Activated T-cell treated with anti-CD3 and anti-CD28 coated beads, Interleukin-2, amount 50 U/mL, for 1 hour (primary cell): Measurements from ENCODE around the gene C1QTNF6.

Experiments used
- DNase-seq: peaks from one replicate; pipeline ENCODE4 v3.0.0-alpha.2; 2020

C1QTNF6 gene

DNA sequence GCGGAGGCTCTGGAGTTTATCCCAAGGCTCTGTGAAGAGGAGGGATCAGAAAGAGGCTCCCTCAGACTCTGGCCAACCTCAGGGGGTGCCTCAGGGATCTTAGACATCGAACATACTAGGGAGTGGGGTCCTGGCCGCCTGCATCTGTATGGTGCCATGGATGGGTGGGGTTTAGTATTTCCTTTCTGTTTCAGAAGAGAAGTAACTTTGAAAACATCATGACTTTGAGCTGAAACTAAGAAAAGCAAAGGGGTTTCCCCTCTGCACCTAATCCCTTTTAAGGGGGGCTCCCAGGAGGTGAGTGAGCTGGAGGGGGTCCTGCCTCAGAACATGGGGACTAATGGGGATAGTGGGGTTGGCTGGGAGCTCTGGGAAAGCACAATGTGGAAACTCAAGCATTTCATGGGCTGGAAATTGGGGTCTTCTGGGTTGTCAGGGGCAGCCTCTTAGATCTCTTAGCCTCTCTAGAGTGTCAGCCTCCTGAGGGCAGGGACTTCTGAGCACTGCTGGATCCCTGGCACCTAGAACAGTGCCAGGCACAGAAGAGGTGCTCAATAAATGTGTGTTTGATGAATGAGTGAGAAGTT, 36.0 kb upstream of the C1QTNF6 start:
- no peak for DNase-seq

DNA sequence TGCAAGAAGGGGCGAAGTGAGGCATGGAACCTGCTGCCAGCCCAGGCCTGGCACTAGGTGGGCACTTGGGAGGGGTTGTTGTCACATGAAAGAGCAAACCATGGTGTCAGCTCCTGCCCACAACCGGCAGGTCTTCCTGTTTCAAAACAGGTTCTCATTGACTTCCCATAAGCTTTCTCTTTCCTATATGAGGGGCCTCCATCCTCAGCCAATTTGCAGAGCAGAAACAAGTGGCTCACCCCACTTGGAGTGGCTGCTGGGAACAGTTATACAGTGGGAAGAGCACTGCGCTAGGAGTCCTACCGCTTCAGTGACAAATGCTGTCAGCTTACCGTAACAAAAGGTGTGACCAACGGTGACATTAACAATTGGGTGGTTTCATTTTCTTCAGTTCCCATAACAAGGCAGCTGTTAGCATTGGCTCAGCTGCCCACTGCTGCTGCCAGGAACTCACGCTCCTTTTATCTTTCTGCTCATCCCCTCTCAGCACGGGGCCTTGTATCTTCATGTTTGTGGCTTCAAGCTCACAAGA, 34.5 kb upstream of the C1QTNF6 start:
- DNase-seq, result peak; percentile 49

DNA sequence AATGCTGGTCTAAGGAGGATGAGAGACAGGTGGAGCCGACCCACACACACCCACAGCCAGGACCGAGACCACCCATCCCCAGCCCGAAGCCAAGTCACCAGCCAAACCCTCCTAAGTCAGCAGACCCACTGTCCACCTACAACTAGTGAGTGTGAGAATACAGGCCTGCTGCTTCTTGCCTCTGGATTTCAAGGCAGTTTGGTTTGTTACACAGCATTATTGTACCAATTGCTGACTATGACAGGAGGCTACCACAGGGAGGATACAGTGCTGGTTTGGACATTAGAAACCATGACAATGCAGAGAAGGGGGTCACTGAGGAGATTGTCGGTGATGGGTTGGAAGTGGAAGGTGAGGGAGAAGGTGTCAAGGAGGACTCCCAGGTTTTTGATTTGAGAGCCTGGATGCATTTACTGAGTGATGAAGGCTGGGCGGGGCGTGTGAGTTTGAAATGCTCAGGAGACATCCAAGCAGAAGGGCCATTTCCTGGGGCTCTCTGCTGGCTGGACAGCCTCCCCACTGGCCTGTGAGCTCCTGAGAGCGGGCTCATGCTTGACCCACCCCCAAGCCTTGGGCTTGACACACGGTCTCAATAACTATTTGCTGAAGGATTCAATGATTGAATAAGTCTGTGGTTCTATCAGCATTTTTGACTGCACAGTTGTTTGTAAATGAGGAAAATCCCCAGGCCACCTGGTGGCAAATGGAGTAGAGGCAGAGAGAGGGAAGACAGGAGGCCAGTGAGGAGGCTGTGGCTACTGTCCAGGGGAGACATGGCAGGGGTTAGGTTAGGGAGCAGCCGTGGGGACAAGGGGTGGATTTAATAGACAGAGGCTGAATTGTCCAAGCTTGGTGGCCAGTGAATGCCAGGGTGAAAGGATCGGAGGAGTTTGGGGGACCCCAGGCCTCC, 33.6 kb upstream of the C1QTNF6 start:
- DNase-seq, result no peak

DNA sequence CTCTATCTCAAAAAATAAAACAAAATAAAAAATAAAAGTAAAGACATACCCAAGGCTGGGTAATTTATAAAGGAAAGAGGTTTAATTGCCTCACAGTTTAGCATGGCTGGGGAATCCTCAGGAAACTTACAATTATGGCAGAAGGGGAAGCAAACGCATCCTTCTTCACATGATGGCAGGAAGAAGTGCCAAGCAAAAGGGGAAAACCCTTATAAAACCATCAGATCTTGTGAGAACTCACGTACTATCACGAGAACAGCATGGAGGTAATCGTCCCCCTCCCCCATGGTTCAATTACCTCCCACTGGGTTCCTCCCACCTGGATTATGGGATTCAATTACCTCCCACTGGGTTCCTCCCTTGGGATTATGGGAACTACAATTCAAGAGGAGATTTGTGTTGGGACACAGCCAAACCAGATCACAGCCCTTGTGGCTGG, 32.5 kb upstream of the C1QTNF6 start:
- no peak for DNase-seq

DNA sequence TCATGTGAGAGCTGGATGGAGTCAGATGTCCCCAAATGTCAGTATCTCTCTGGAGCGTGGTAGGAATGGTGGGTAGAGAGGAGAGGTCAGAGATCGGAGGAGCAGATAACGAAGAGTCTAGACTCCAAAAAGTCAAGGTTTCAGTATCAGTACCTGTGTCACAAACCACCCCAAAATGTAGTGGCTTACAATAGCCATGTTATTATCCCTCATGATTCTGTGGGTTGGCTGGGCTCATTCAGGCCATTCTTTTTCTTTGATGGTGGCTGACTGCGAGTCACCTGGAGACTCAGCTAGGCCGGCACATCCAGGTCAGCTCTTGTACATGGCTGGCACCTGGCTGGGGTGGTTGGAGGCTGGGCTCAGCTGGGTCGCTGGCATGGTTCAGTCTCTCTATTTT, 31.5 kb upstream of the C1QTNF6 start:
- no peak for DNase-seq

DNA sequence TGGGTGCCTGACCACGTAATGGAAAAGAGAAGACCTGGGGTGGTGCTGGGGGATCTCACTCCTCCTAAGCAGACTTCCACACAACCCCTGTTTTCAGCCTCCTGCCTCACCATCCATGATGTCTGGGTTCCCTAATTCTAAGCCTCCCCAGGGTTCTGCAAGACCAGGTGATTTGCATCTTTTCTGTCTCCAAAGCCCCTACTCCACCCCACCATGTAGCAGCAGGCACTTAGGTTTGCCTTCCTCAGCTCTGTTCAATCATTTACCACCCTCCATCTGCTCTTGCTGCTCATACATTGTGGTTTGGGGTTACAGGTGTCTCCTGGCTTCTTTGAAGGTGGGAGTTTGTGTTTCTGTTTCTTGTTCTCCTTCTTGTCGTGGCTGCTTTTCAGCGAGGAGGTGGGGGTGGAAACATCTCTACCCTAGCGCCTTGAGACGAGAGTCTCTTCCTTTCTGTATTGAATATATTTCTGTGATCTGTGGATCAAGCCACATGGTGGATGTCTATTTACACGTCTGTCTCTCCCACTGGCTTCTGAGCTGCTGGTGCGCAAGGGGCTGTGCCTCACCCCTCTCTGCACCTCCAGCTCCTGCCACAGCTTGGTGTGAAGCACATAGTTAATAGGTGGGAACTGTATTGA, 30.8 kb upstream of the C1QTNF6 start:
- DNase-seq, result peak; percentile 68

DNA sequence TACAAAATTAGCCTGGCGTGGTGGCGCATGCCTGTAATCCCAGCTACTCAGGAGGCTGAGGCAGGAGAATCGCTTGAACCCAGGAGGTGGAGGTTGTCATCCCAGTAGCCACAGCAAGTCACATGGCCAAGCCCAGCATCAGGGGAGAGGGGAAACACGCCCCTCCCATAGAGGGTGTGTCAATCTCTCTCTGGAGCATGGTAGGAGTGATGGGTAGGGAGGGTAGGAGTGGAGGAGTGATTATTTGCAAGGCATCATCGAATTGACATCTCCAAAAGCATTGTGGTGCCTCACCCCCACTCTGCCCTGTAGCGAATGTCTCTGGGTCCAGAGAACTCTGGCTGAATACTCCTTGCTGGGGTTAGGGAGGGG, 30.3 kb upstream of the C1QTNF6 start:
- no peak for DNase-seq

DNA sequence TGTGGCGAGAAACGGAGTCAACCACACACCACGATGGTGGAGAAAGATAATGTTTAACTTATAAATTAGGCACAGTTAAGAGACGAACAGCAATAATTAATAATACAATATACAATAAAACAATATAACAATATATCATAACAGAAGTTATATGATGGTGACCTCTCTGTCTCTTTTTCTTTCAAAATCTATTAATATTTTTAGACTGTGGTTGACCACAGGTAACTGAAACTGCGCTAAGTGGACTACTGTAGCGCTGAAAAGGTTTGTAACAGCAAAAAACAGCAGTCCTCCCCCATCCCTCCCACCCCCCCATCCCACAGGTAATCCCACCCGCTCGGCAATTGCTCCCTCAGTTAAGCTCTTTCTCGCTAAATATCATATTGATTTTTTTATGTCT, 27.8 kb upstream of the C1QTNF6 start:
- no peak for DNase-seq

DNA sequence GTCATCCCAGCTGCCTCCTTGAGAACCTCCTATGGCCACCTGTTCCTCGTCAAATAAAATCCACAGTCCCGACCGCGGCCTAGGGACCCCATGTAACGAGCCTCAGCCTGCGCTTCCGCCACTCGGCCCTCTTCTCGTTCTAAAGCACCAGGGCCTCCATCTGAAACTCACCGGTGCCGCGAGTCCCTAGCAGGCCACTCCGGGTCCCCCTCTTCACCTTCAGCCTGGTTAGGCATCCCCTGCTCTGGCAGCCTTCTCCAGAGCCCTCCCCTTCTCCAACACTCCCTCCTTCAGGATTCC, 26.6 kb upstream of the C1QTNF6 start:
- no peak for DNase-seq

DNA sequence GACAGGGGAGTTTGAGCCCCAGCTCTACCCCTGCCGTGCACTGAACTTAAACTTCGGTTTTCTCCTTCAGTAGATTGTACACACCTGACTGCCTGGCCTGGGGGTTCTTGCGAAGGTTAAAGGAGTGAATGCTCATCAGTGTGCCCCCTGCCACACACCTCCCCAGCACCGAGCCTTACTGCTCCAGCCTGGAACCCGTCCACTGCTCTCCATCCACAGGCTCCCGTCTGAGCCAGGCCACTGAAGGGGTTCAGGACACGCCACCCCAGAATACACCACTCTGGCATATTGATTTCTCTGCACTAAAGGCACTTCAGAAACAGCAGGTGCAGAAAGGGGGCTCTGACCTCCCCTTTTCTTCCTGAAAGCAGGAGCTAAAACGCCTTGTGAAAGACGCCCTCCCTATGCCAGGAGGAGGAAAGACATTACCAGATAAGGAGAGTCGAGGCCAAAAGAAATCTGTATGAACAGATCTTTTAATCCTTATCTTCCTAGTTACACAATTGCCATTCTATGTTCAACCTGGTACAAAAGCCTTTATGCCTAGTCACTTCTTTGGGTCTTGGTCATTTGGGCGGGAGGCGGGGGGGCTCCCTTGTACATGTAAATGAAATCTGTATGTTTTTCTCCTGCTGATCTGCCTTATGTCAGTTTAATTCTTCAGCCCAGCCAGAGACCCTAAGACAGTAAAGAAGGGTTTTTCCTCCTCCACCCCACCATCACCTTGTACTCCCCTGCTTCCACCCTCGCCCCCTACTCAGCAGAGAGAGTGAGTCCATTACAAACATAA, 26.1 kb upstream of the C1QTNF6 start:
- DNase-seq, result no peak

DNA sequence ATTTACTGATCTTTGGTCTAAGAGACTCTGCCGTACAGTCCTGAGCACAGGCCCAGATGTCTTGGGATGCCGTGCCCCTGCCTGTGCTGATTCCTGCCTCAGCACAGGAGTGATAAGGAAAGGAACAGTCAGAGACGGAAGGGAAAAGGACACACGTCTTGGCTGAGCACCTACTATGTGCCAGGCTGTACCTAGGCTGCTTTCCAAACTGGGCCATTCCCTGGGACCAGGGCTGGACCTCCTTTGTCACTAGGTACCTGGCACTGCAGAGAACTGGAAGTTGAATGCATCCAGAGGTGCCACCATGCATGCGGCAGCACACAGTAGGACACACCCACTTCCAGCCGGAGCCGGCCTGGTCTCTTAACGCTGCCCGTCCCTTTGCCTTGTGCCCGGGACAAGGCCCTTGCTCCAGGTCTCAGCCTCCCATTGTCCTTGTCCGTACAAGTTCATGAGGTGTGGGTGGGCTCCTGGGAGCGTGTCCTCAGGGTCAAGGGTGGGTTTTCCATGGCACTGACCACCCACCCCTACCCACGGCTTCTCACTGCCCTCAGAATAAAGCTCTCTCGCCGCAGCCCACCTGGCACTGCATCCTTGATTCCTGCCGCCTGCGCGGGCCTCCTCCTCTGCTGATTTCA, 25.3 kb upstream of the C1QTNF6 start:
- DNase-seq, result no peak

DNA sequence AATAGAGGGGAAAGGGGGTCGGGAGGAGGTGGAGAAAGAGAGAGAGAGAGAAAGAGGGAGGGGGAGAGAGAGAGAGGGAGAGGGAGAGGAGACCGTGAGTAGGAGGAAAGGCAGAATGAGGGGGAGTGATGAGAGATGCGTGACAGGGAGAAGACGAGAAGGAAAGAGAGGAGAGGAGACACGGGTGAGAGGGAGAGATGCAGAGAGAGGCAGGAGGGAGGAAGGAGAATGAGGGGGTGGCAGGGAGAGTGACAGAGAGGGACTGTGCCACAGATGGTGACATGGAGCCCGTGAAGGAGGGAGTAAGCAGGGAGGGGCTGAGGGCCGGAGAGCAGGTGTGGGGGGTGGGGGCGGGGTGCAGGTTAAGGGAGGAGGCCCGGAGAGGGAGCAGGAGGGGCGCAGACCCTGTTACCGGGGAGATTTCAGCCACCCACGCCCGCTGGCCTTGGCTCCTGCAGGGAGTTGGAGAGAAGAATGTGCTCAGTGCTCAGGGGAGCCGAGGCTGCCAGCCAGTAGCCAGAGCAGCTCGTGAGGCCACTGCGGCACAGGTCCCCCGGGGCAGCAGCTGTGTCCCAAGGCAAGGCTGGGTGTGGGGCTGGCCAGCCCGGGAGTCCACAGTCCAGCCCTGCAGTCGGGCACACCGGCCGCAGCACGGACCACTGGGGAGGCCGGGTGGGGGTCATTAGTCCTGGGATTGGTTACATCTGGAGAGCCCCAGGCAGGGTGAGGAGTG, 24.3 kb upstream of the C1QTNF6 start, which contains the start of gene SSTR3:
Gene SSTR3, minus strand, starts transcription at position 304 of the 733 bp plus-strand sequence. CDS start 4,674 bp downstream, outside the sequence.
- no peak for DNase-seq

DNA sequence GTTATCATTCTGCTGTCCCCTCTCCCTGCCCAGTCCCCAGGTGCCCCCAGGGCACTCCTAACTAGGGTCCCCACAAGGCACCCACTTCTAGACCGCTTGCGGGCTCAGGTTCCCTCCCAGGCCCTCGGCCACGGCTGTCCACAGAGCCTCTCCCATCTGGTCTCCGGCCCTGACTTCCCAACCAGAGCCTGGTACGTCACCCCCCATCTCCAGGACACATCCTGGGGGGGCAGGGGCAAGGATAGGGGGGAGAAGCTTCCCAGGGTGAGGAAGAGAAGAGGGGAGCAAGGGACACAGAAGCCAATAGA, 23.8 kb upstream of the C1QTNF6 start:
- DNase-seq, result no peak

DNA sequence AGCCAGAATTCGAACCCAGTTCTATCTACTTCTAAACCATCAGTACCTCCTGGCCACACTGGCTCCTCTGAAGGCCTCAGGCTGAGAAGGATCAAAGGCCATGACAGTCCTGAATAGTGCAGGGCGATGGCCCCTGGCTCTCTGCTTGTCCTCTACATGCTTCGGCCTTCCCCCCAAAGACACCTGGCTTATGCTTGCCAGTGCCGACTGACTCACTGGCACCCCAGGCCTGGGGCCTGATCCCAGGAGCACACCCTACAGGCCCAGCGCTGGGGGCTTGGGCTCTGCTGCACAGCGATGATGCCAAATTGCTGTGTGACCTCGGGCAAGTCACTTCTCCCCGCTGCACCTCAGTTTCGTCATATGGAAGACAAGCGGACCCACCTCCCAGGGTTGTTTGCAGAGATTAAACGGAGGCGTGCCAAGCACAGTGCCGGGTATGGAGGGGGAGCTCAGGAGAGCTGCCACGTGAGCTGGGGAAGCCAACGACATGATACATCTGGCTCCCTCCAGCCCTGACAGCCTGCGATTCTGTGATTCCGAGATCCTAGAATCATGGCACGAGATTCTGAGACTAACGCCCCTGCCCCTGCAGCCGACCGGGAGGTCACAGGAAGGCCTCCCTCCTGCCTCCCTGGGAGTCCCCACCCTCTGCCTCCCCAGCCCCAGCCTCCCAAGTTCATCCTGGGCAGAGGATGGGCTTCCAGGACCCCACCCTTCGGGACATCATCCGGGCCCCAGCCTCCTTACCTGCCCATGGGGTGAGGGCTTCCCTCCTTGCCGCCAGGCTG, 23.2 kb upstream of the C1QTNF6 start:
- no peak for DNase-seq

DNA sequence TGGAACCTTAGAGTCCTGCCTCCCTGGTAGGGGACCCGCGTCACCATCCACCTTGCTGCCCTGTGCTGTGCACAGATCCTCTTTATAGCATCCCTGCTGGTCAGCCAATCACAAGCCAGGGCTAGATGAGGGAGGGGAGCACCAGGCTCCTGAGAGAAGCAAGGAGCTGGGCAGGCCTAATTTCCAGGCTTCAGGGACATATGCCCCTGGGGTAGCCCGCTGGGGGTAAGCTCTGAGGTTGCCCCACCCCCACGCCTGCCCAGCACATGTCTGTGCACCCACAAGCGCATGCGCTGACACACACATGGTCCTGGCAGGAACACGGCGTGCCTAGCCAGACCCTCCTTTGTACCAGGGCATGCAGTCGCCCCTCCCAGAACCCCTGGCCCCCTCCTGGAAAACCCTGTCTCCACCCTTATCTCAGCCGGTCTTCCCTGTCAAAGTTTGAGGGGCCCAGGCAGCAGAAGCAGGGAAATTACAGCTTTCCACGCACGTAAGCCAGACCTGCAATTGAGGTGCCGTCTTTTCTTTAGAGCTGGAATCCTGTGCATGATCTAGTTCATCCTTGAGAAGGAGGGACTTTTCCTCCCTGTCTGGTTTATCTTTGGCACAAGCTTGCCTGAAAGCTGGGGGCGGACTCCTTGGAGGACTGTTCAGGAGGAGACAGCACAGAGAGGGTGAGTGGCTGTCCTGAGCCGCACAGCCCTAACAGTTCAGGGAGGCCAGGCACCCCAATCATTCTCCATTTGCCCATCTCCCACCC, 22.2 kb upstream of the C1QTNF6 start:
- peak; percentile 16 for DNase-seq

DNA sequence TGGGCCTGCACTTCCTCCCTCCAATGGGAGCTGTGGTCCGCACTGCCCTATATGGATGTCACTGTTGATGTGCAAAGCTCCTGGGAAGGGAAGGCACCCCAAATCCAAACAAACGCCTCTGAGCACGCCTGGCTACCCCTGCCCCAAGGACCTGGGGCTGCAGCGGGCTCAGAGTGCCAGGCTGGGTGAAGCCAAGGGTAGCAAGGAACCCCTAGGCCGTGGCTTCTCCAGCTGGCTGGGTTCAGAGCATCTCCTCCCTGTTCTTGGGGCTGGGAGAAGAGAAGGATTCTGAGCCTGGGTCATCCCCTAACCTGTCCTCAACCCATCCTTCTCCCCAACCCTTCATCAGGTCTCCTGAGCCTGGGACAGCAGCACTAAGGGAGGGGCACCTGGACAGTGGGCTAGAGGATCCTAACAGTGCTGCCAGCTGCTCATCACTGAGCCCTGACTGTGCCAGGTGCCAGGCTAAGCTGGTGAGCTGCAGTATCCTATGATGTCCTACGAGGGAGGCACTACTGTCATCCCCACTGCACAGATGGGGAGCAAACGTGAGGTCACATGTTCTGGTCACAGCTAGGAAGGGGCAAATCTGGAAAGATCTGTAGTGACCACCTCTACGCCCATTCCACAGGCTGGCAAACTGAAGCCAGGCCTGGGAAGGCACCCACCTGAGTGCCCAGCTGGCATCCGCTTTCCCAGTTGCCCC, 21.2 kb upstream of the C1QTNF6 start:
- DNase-seq, result no peak

DNA sequence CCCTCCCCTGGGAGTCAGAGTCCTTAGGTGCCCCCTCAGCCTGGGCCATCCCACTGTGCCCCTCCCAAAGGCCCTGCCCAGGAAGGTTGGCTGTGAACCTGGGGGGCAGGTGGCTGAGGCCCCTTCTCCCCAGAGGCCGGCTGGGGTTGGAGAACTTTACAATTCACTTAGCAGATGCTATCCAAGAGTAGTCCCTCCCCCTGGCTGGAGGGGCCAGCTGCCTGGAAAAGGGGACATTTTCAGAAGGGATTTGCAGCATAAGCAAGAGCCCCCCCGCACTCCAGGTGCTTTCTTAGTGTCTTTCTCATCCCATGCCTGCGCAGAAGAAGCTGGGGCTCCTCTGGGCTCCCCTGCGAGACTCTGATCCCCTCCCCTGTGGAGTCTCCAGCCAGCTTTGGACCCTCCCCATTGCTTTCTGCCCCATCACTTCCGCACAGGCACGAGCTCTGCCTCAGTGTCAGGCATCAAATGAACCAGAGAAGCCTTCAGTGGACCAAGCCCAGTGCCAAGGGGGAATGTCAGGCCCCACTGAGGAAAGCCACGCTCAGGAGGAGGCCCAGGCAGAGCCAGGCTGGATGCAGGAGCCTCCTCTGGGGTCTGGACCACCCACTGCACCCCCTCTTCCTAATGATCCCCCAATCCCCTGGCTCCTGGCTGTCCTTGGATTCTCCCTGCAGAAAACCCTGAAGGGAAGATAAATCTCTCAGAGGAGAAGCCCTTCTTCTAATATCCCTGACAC, 20.5 kb upstream of the C1QTNF6 start:
- peak; percentile 18 for DNase-seq

DNA sequence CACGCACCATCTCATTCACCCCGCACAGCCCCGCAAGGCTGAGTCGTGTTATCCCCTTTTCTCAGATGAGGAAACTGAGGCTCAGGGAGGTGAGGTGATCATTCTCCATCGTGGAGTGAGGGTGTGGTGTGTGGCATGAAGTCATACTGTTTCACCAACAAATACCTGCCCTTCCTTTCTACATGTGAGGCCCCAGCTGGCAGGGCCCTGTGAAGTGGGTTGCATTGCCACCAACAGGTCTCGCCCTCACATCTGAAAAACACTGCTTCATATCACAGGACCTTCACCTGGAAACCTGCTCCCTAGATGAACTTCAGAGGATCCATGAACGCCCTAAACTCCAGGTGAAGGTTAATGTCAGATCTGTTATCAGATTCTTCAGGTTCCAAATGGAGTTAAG, 19.9 kb upstream of the C1QTNF6 start:
- peak; percentile 43 for DNase-seq
